HEK293 (cell line): Measurements from ENCODE around the gene EFEMP1.

ENCODE experiments used
- CTCF ChIA-PET: fragments of 350-600 bp; formaldehyde crosslinking; extraction: SDS; loops from one replicate; lab custom pipeline; 2021; ENCODE audit warnings: antibody characterized with exemption; lab: Yijun Ruan, JAX
- POLR2A ChIA-PET: fragments of 300-600 bp; formaldehyde crosslinking; extraction: SDS; loops from one replicate; lab custom pipeline; 2020; ENCODE audit warnings: antibody characterized with exemption, inconsistent platforms; lab: Yijun Ruan, JAX
- H3K27ac ChIP-seq: fragments of 200-500 bp; sonication (Bioruptor generic); 2 replicates; pipeline ENCODE4 v1.5.1; 2014; ENCODE audit warnings: low read depth, low read length, control low read depth, inconsistent platforms; ENCODE audit errors: extremely low read depth
- H3K36me3 ChIP-seq, 2 experiments: fragments of 200-500 bp in 1 of 2; sonication (Bioruptor generic) in 1 of 2; 1 replicate in 1 of 2; 2 replicates in 1 of 2; pipeline ENCODE4 v1.5.1; 2014 to 2017; ENCODE audit warnings: inconsistent platforms in 2 of 2, low read length in 2 of 2; ENCODE audit not compliant: control insufficient read depth in 2 of 2, insufficient read depth in 1 of 2
- H3K4me1 ChIP-seq: fragments of 200-500 bp; sonication (Bioruptor generic); 2 replicates; pipeline ENCODE4 v1.5.1; 2014; ENCODE audit warnings: mild to moderate bottlenecking, low read length, inconsistent platforms; ENCODE audit not compliant: control insufficient read depth, insufficient read depth
- H3K4me3 ChIP-seq: 2 replicates; pipeline ENCODE4 v1.5.1; 2011; ENCODE audit warnings: low read depth, mild to moderate bottlenecking, control low read depth, low read length, moderate library complexity
- H3K9me3 ChIP-seq: fragments of 200-500 bp; sonication (Bioruptor generic); 2 replicates; pipeline ENCODE4 v1.5.1; 2014; ENCODE audit warnings: low read depth, low read length, inconsistent platforms; ENCODE audit not compliant: control insufficient read depth, insufficient read depth
- FEZF1 ChIP-seq: fragments of 450-650 bp; formaldehyde crosslinking; IDR thresholded peaks from 2 replicates; pipeline ENCODE4 v1.5.1; 2016; ENCODE audit warnings: missing biosample characterization, missing genetic modification characterization
- HOXC10 ChIP-seq: sonication (generic); formaldehyde crosslinking; IDR thresholded peaks from 2 replicates; pipeline ENCODE4 v1.8.1; 2023; ENCODE audit warnings: mild to moderate bottlenecking, missing genetic modification reagents
- TRIM28 ChIP-seq: IDR thresholded peaks from 2 replicates; pipeline ENCODE4 v1.6.1; 2011; ENCODE audit warnings: low read length, control low read depth, borderline replicate concordance
- ZNF114 ChIP-seq: fragments of 450-650 bp; formaldehyde crosslinking; IDR thresholded peaks from 2 replicates; pipeline ENCODE4 v1.5.0; 2017; ENCODE audit warnings: missing biosample characterization, missing genetic modification characterization
- ZNF19 ChIP-seq: fragments of 450-650 bp; formaldehyde crosslinking; IDR thresholded peaks from 2 replicates; pipeline ENCODE4; 2016; ENCODE audit warnings: missing biosample characterization, missing genetic modification characterization, low read depth
- ZNF214 ChIP-seq: fragments of 450-650 bp; formaldehyde crosslinking; IDR thresholded peaks from 2 replicates; pipeline ENCODE4 v1.5.1; 2017; ENCODE audit warnings: missing biosample characterization, mild to moderate bottlenecking, missing genetic modification characterization, borderline replicate concordance
- ZNF239 ChIP-seq: fragments of 450-650 bp; formaldehyde crosslinking; IDR thresholded peaks from 2 replicates; pipeline ENCODE4 v1.5.1; 2016; ENCODE audit warnings: missing biosample characterization, missing genetic modification characterization
- ZNF266 ChIP-seq: fragments of 450-650 bp; formaldehyde crosslinking; IDR thresholded peaks from 2 replicates; pipeline ENCODE4 v1.5.1; 2016; ENCODE audit warnings: missing biosample characterization, missing genetic modification characterization, low read depth
- ZNF423 ChIP-seq: fragments of 450-650 bp; formaldehyde crosslinking; IDR thresholded peaks from 2 replicates; pipeline ENCODE4 v1.5.1; 2016; ENCODE audit warnings: missing biosample characterization, missing genetic modification characterization
- ZNF501 ChIP-seq: fragments of 450-650 bp; formaldehyde crosslinking; IDR thresholded peaks from 2 replicates; pipeline ENCODE4 v1.5.1; 2016; ENCODE audit warnings: missing biosample characterization, missing genetic modification characterization
- ZNF555 ChIP-seq: fragments of 450-650 bp; formaldehyde crosslinking; conservative IDR thresholded peaks from 2 replicates; pipeline ENCODE4 v1.5.1; 2017; ENCODE audit warnings: missing biosample characterization, mild to moderate bottlenecking, missing genetic modification characterization, inconsistent platforms
- ZNF610 ChIP-seq: fragments of 450-650 bp; formaldehyde crosslinking; IDR thresholded peaks from 2 replicates; pipeline ENCODE4 v1.5.1; 2016; ENCODE audit warnings: missing biosample characterization, missing genetic modification characterization, borderline replicate concordance
- ZNF624 ChIP-seq: fragments of 450-650 bp; formaldehyde crosslinking; IDR thresholded peaks from 2 replicates; pipeline ENCODE4 v1.5.1; 2017; ENCODE audit warnings: missing biosample characterization, missing genetic modification characterization
- ZNF654 ChIP-seq: fragments of 450-650 bp; formaldehyde crosslinking; IDR thresholded peaks from 2 replicates; pipeline ENCODE4 v1.5.1; 2016; ENCODE audit warnings: low read depth, missing biosample characterization, missing genetic modification characterization
- ZNF670 ChIP-seq: fragments of 450-650 bp; formaldehyde crosslinking; IDR thresholded peaks from 2 replicates; pipeline ENCODE4 v1.5.1; 2016; ENCODE audit warnings: missing biosample characterization, missing genetic modification characterization, low read depth
- ZNF747 ChIP-seq: fragments of 450-650 bp; formaldehyde crosslinking; IDR thresholded peaks from 2 replicates; pipeline ENCODE4 v1.5.1; 2016; ENCODE audit warnings: missing biosample characterization, missing genetic modification characterization
- ZNF792 ChIP-seq: fragments of 450-650 bp; formaldehyde crosslinking; IDR thresholded peaks from 2 replicates; pipeline ENCODE4 v1.5.1; 2016; ENCODE audit warnings: missing biosample characterization, missing genetic modification characterization
- ZNF837 ChIP-seq: fragments of 450-650 bp; formaldehyde crosslinking; IDR thresholded peaks from 2 replicates; pipeline ENCODE4 v1.5.1; 2016; ENCODE audit warnings: missing biosample characterization, missing genetic modification characterization
- TF ChIP-seq, protein P1 (sequence below): fragments of 450-650 bp; formaldehyde crosslinking; IDR thresholded peaks from 2 replicates; pipeline ENCODE4 v1.5.1; 2016; ENCODE audit warnings: missing biosample characterization, missing genetic modification characterization
- TF ChIP-seq, protein P2 (sequence below): fragments of 450-650 bp; formaldehyde crosslinking; IDR thresholded peaks from 2 replicates; pipeline ENCODE4 v1.5.1; 2017; ENCODE audit warnings: missing biosample characterization, missing genetic modification characterization

EFEMP1 gene

DNA sequence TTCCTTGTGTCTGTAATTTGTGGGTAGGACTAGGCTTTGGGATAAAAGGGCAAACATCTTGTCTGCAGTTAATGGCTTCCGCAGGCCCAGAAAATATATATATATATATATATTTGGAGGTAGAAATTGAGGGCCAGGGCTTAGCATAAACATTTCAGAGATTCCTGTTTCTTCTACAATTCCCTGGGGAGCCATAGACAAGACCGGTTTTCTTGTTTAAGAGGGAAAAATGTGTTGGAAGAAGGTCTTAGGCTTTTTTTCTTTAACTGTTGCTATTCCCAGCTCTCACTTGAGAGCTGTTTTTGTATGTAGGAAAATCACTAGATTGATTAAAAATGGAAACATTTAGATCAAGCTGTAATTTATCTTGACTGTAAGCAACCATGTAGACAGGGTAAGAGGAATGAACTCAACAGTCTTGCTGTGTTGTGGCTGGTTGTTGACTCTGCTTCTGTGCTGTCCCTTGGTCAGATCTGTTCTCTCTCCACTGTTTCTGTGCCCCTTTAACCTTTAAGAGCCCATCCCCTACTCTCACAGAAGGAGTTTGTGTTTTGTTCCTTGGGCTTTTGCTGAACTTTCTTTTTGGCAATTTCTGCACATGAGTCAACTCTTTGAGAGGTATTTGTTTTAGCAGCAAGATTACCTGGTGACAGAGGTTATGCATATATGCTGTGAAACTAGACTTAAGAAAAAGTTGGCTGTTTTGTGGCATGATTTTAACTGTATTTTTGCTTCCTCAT, 58.3 kb downstream of the EFEMP1 start (continued):
- no peak for TF ChIP-seq ZNF747 (tag by site-specific recombination)
- no peak for TF ChIP-seq ZNF19 (tag by site-specific recombination)
- TF ChIP-seq, protein P1, sequence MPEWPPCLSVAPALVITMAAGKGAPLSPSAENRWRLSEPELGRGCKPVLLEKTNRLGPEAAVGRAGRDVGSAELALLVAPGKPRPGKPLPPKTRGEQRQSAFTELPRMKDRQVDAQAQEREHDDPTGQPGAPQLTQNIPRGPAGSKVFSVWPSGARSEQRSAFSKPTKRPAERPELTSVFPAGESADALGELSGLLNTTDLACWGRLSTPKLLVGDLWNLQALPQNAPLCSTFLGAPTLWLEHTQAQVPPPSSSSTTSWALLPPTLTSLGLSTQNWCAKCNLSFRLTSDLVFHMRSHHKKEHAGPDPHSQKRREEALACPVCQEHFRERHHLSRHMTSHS (tag by site-specific recombination), result no peak
- TF ChIP-seq HOXC10, result no peak
- TF ChIP-seq ZNF501 (tag by site-specific recombination), result no peak

- POLR2A ChIA-PET, result no interaction called here
- H3K4me1 ChIP-seq, result no peaks in the 10 kb centered on the region
- H3K27ac ChIP-seq, result no peak overlapping the region
- H3K36me3 ChIP-seq, result no peaks in the 10 kb centered on the region
- TF ChIP-seq ZNF837 (tag by site-specific recombination) (no peak), ZNF239 (tag by site-specific recombination) (no peak), ZNF214 (tag by site-specific recombination) (no peak)
- CTCF ChIA-PET, result no interaction called here
- H3K4me3 ChIP-seq, result no peak overlapping the region
- no peaks in the 10 kb centered on the region for H3K9me3 ChIP-seq
Measured at GRCh38 chr2:55864351-55865084, 59.1 kb downstream of the EFEMP1 start.

DNA sequence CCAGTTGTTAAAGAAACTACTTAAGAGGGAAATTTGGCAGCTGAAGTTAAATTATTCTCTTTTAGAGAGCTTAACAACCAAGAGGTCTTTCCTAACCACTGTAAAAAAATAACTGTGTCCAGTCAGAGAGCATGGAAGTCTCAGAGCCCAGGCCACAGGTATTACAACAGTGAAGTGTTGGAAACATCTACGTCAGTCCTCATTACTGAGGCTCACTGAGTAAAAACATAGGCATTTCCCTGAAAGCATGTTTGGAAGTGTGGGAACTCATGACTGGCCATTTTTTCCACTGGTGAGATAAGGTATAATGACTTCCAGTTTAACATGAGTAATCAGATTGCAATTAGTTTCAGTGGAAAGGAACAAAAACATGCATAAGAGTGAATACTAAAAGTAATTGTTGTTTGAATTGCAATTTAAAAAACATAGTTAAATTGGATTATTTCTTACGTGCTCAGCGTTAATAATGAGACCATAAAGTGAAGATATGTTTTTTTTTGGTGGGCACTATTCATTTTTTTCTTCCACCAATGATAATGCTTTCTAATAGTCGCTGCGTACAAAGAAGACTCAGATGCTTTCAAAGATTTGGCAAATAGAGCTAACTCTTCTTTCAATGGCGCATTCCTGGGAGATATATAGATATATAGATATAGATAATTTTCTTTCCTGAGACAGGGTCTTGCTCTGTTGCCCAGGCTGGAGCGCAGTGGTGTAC, 60.8 kb downstream of the EFEMP1 start:
- POLR2A ChIA-PET, result no interaction called here
- TF ChIP-seq ZNF624 (tag by site-specific recombination) (no peak), ZNF114 (tag by site-specific recombination) (no peak), FEZF1 (0 out of 2 replicates have a peak, but pooled peaks have one; percentile 17), ZNF423 (tag by site-specific recombination) (no peak)
- Histone ChIP-seq H3K4me1 (no peaks in the 10 kb centered on the region), H3K36me3 (no peaks in the 10 kb centered on the region), H3K9me3 (no peaks in the 10 kb centered on the region), H3K4me3 (no peak overlapping the region), H3K27ac (no peak overlapping the region)
- CTCF ChIA-PET, result interaction anchor here (0.8 kb wide), 1 partner anchor 83 kb away, joined by 3 read pairs; no protein-coding TSS in a partner anchor

DNA sequence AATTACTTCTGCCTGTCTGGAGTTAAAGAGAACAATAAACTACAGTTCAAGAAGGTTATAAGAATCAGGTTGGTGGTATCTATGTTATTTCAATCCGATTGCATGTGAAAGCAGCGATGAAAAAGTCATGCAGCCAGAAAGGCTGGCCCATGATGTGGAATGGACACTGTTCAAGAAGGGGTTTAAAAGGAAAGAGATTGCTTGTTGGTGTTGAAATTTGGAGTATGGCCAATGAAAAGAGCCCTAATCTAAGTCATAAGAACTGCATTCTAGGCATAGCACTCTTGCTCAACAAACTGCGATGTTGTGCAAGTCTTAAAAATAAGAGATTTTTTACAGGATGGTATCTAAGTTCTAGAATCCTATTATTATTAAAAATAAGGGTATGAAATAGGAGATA, 61.3 kb downstream of the EFEMP1 start:
- Histone ChIP-seq H3K36me3 (no peaks in the 10 kb centered on the region), H3K4me3 (no peak overlapping the region), H3K27ac (no peak overlapping the region), H3K9me3 (no peaks in the 10 kb centered on the region), H3K4me1 (no peaks in the 10 kb centered on the region)
- POLR2A ChIA-PET, result no interaction called here
- CTCF ChIA-PET, result no interaction called here
- no peak for TF ChIP-seq TRIM28
- TF ChIP-seq ZNF266 (tag by site-specific recombination), result no peak
- TF ChIP-seq ZNF555 (tag by site-specific recombination), result no peak
- no peak for TF ChIP-seq ZNF792 (tag by site-specific recombination)
- no peak for TF ChIP-seq ZNF610 (tag by site-specific recombination)
- TF ChIP-seq, protein P2, sequence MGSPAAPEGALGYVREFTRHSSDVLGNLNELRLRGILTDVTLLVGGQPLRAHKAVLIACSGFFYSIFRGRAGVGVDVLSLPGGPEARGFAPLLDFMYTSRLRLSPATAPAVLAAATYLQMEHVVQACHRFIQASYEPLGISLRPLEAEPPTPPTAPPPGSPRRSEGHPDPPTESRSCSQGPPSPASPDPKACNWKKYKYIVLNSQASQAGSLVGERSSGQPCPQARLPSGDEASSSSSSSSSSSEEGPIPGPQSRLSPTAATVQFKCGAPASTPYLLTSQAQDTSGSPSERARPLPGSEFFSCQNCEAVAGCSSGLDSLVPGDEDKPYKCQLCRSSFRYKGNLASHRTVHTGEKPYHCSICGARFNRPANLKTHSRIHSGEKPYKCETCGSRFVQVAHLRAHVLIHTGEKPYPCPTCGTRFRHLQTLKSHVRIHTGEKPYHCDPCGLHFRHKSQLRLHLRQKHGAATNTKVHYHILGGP (tag by site-specific recombination), result peak; percentile 10; the same call in 1 of the 2 replicates
- TF ChIP-seq ZNF670 (tag by site-specific recombination), result no peak
- no peak for TF ChIP-seq ZNF654
